SK-N-SH (cell line): ENCODE measurements around the gene MAGI2.

Source experiments
- EP300 ChIP-seq, 2 experiments: IDR thresholded peaks; 2 replicates each; pipeline versions ENCODE4 v1.4.0 to v1.6.1; 2012; ENCODE audit warnings: borderline replicate concordance in 1 of 2, low read depth in 1 of 2, low read length in 1 of 2
- MXI1 ChIP-seq: IDR thresholded peaks from 2 replicates; pipeline ENCODE4 v1.6.1; 2012; ENCODE audit warnings: mild to moderate bottlenecking, low read depth, low read length, improper control_type of control experiment

DNA sequence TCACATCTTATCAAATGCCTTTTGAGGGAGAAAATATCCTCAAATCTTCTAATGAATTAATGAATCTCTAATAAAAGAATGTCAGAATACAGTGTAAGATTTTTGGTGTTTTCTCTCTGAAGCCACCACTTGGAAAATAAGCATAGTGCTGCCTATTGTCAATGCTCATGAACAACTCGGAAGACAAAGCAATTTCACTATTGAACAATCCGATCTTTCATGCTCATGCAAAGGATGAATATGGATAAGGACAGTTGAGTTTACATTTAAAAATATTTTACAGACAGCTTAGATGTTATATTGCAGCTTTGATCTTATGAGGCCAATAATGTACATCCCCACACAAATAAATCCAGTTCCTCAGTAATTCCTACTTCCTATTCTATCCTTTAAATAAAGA is 40.6 kb downstream of the MAGI2 start:
- TF ChIP-seq EP300 (IDR thresholded peaks at IDR 0.05; ENCODE audit: borderline replicate concordance in 1 of 2, low read depth in 1 of 2, low read length in 1 of 2): no peak
- no peak for TF ChIP-seq MXI1
